OCI-LY1 (cell line): ENCODE results near the gene KCNMA1.

Experiments
- H2AFZ ChIP-seq: fragments of 200-600 bp; sonication (generic), shearing (Covaris generic); 2 replicates; pipeline ENCODE4 v1.6.0; 2014; ENCODE audit warnings: antibody characterized with exemption, mild to moderate bottlenecking, low read length
- H3F3A ChIP-seq: fragments of 200-600 bp; sonication (generic), shearing (Covaris generic); 2 replicates; pipeline ENCODE4 v1.6.0; 2014; ENCODE audit warnings: mild to moderate bottlenecking, antibody characterized with exemption, low read length, moderate library complexity; ENCODE audit not compliant: insufficient read depth
- H3K27ac ChIP-seq: fragments of 200-600 bp; sonication (generic); 2 replicates; pipeline ENCODE4 v1.5.1; 2014; ENCODE audit warnings: low read length, mixed run types, mild to moderate bottlenecking, low read depth; ENCODE audit not compliant: poor library complexity, severe bottlenecking
- H3K27me3 ChIP-seq: fragments of 200-600 bp; sonication (generic); 2 replicates; pipeline ENCODE4 v1.6.0; 2014; ENCODE audit warnings: antibody characterized with exemption, mild to moderate bottlenecking, low read length, moderate library complexity; ENCODE audit not compliant: insufficient read depth
- H3K36me3 ChIP-seq: fragments of 200-600 bp; sonication (generic); 2 replicates; pipeline ENCODE4 v1.6.1; 2014; ENCODE audit warnings: mild to moderate bottlenecking, antibody characterized with exemption, low read length, moderate library complexity, mixed read lengths; ENCODE audit not compliant: insufficient read depth
- H3K4me1 ChIP-seq: fragments of 200-600 bp; sonication (generic); 2 replicates; pipeline ENCODE4 v1.5.1; 2014; ENCODE audit warnings: mild to moderate bottlenecking, low read length, moderate library complexity; ENCODE audit not compliant: insufficient read depth, severe bottlenecking
- H3K4me2 ChIP-seq: fragments of 200-600 bp; sonication (generic), shearing (Covaris generic); 2 replicates; pipeline ENCODE4 v1.6.1; 2014; ENCODE audit warnings: low read length
- H3K4me3 ChIP-seq: fragments of 200-600 bp; sonication (generic); 2 replicates; pipeline ENCODE4 v1.5.1; 2014; ENCODE audit warnings: low read length, low read depth, mild to moderate bottlenecking, mixed read lengths; ENCODE audit not compliant: poor library complexity, severe bottlenecking
- H3K79me2 ChIP-seq: fragments of 200-600 bp; shearing (Covaris generic); 2 replicates; pipeline ENCODE4 v1.6.1; 2016; ENCODE audit warnings: mixed run types, low read length, mixed read lengths; ENCODE audit not compliant: insufficient read depth
- H3K9ac ChIP-seq: fragments of 200-600 bp; sonication (generic), shearing (Covaris generic); 2 replicates; pipeline ENCODE4 v1.6.1; 2014; ENCODE audit warnings: mild to moderate bottlenecking, low read length, mixed read lengths
- H3K9me2 ChIP-seq: fragments of 200-600 bp; sonication (generic), shearing (Covaris generic); 2 replicates; pipeline ENCODE4 v1.6.1; 2014; ENCODE audit warnings: low read depth, mild to moderate bottlenecking, low read length, mixed read lengths
- H3K9me3 ChIP-seq: fragments of 200-600 bp; shearing (Covaris generic); 2 replicates; pipeline ENCODE4 v1.6.1; 2014; ENCODE audit warnings: low read length, mixed read lengths
- H4K20me1 ChIP-seq: fragments of 200-600 bp; sonication (generic), shearing (Covaris generic); 2 replicates; pipeline ENCODE4 v1.6.0; 2016; ENCODE audit warnings: mild to moderate bottlenecking, low read length; ENCODE audit not compliant: insufficient read depth
- EZH2 ChIP-seq: fragments of 200-600 bp; sonication (generic), shearing (Covaris generic); IDR thresholded peaks from 2 replicates; pipeline ENCODE4 v1.8.0; 2017; ENCODE audit warnings: borderline replicate concordance, mixed run types, mild to moderate bottlenecking, antibody characterized with exemption, low read length, moderate library complexity, mixed read lengths
- TF ChIP-seq, protein P1 (sequence below): fragments of 200-600 bp; sonication (generic), shearing (Covaris generic); IDR thresholded peaks from 2 replicates; pipeline ENCODE4 v1.5.1; 2017; ENCODE audit warnings: mild to moderate bottlenecking, antibody characterized with exemption, low read length, moderate library complexity, mixed read lengths

The KCNMA1 gene

DNA sequence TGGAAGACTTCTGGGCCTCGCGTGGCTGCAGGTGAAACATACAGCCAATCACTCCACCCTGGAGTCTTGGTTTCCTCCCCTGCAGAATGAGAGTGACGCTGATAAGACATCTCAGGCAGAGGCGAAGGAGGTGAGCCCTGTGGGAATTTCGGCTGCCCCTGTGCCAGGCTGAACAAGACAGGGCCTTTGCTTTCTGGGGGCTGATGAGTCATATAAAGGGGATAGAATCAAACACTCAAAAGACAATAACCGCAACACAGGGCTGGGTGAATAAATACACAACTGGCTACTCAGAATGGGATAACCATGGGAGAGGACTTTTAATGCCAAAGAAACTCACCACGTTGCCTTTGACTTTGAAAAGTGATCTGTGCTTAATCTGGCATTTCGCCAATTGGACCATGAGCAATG is 143.8 kb downstream of the KCNMA1 start:
- no peaks in the 10 kb centered on the region for H3F3A ChIP-seq
- TF ChIP-seq EZH2 = no peak
- TF ChIP-seq, protein P1, sequence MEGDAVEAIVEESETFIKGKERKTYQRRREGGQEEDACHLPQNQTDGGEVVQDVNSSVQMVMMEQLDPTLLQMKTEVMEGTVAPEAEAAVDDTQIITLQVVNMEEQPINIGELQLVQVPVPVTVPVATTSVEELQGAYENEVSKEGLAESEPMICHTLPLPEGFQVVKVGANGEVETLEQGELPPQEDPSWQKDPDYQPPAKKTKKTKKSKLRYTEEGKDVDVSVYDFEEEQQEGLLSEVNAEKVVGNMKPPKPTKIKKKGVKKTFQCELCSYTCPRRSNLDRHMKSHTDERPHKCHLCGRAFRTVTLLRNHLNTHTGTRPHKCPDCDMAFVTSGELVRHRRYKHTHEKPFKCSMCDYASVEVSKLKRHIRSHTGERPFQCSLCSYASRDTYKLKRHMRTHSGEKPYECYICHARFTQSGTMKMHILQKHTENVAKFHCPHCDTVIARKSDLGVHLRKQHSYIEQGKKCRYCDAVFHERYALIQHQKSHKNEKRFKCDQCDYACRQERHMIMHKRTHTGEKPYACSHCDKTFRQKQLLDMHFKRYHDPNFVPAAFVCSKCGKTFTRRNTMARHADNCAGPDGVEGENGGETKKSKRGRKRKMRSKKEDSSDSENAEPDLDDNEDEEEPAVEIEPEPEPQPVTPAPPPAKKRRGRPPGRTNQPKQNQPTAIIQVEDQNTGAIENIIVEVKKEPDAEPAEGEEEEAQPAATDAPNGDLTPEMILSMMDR = no peak
- H3K9me3 ChIP-seq = no peaks in the 10 kb centered on the region
- H3K4me1 ChIP-seq = no peaks in the 10 kb centered on the region
- no peak overlapping the region for H3K9ac ChIP-seq
- H3K9me2 ChIP-seq = no peaks in the 10 kb centered on the region
- no peaks in the 10 kb centered on the region for H3K79me2 ChIP-seq
- H3K27me3 ChIP-seq = no peaks in the 10 kb centered on the region
- H3K27ac ChIP-seq = no peak overlapping the region
- no peak overlapping the region for H2AFZ ChIP-seq
- no peak overlapping the region for H3K4me3 ChIP-seq
- H3K4me2 ChIP-seq = no peak overlapping the region
- H4K20me1 ChIP-seq = no peaks in the 10 kb centered on the region
- no peaks in the 10 kb centered on the region for H3K36me3 ChIP-seq

DNA sequence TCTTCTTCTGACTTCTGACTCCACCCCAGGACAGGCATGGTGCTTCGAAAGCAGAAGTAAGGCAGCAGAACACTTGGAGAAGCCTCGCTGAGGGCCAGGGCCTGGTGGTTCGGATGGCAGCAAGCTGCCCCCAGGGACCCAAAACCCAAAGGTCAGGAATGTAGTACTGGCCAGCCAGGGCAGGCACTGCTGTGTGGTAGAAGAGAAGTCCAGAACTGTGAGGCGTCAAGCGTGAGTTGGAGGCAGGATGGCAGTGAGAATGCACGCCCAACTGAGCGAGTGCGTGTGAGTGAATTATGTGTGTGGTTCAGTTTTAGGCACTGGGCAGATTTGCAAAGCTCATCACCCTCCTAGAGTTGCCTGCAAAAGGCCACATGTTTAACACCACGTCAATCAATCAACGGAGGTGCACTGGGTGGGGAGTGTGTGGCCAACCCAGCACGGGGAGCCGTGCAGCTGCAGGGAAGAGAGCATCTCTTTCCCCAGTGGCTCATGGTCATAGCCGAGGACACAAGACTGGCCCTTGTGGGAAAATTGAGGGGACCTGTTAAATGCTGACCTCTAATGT is 144.3 kb downstream of the KCNMA1 start:
- H3K9me3 ChIP-seq = no peaks in the 10 kb centered on the region
- no peak overlapping the region for H3K4me2 ChIP-seq
- no peak overlapping the region for H3K27ac ChIP-seq
- no peak overlapping the region for H2AFZ ChIP-seq
- no peaks in the 10 kb centered on the region for H3K9me2 ChIP-seq
- no peaks in the 10 kb centered on the region for H3K36me3 ChIP-seq
- no peaks in the 10 kb centered on the region for H3K4me1 ChIP-seq
- no peaks in the 10 kb centered on the region for H4K20me1 ChIP-seq
- H3K79me2 ChIP-seq = no peaks in the 10 kb centered on the region
- H3K9ac ChIP-seq = no peak overlapping the region
- no peaks in the 10 kb centered on the region for H3K27me3 ChIP-seq
- H3F3A ChIP-seq = no peaks in the 10 kb centered on the region
- H3K4me3 ChIP-seq = no peak overlapping the region
- TF ChIP-seq, protein P1 = no peak
- TF ChIP-seq EZH2 = no peak

DNA sequence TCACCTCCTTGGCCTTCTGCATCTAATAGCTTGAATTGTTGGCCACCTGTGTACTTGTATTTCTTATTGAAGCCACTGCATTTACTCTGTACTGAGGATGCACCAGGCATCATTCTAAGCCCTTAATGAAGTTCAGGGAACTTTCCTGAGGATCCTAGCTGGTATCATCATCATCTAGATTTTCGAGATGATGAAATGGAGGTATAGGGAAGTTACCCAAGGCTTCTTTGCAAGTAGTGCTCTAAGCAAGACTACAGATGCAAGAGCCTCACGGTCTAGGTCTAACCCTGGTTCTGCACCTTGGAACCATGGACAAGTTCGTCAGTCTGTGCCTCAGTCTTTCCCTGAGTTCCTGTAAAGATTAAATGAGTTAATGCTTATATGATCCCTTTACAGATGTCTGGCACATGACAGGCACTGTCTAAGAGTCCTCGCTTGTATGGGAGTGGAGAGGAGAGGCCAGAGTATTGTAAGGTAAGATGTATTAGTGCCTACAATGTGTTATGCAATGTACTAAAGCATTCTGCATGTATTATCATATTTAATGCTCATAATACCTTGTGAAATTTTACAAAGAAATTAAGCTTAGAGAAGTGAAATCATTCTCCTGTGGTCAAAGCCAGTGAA is 145.1 kb downstream of the KCNMA1 start:
- Histone ChIP-seq H3K27me3 (no peaks in the 10 kb centered on the region), H3K79me2 (no peaks in the 10 kb centered on the region), H3K4me3 (no peak overlapping the region), H3F3A (no peaks in the 10 kb centered on the region), H3K9ac (no peak overlapping the region), H3K9me3 (no peaks in the 10 kb centered on the region), H3K36me3 (no peaks in the 10 kb centered on the region), H4K20me1 (no peaks in the 10 kb centered on the region), H3K9me2 (no peaks in the 10 kb centered on the region), H2AFZ (no peak overlapping the region), H3K4me2 (no peak overlapping the region), H3K27ac (no peak overlapping the region), H3K4me1 (no peaks in the 10 kb centered on the region)
- TF ChIP-seq, protein P1 = no peak
- no peak for TF ChIP-seq EZH2
